GM20431 (cell line): ENCODE results near the gene LCN15.
"Not testable (repeated sequence)": the region's sequence is repeated elsewhere in the genome, so short reads cannot be mapped to it uniquely, and the experiment has no call there.

Experiments used
- in situ Hi-C: fragments of 300-500 bp; cut with MseI, MboI; formaldehyde crosslinking; loops from one replicate; pipeline ENCODE4 v1.15.0; 2020; ENCODE audit warnings: low sequenced_read_pairs; ENCODE audit not compliant: unreplicated experiment

LCN15 gene

DNA sequence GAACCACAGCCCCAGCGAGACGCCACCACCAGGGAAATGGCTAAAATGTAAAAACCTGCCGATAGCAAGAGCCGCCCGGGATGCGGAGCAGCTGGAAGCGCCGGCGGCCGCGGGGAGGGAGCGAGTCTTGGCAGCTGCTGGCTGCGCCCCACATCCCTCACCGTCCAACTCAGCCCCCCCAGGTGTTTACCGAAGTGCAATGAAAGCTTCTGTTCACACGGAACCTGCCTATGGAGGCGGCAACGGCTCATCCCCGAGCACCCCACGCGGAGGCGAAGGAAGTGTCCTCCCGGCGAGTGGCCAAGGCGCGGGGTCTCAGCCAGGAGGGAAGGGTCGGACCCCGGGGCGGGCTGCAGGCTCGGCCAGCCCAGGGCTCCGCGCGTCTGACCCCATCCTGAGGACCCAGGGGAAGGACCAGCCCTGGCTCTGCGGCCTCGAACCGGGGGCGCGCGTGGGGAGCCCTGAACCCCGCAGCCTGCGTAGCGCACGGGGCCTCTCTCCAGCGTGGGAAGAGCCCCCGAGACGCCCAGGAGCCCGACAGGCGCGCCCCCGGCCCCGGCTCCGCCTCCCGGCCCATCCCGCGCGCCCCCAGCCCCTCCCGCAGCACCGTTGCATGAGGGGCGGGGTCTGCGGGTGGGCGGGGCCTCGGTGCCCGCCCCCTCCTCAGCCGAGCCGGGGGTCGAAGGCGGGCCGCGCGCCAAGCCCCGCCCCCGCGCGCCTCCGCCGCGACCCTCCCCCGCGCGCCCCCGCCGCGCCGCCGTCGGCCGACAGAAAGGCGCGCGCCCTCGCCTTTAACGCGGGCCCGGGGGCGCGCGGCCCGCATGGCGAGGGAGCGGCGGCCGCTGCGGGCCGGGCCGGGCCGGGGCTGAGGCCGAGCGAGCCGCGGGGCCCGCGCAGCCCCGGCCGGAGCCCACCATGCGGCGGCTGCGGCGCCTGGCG is 52.3 kb downstream of the LCN15 start, which contains the start of gene DIPK1B:
Gene DIPK1B, plus strand, starts transcription at position 822 of the 939 bp plus-strand sequence. Its CDS starts 94 bp downstream, at position 916.
- in situ Hi-C loops: no loop called here

DNA sequence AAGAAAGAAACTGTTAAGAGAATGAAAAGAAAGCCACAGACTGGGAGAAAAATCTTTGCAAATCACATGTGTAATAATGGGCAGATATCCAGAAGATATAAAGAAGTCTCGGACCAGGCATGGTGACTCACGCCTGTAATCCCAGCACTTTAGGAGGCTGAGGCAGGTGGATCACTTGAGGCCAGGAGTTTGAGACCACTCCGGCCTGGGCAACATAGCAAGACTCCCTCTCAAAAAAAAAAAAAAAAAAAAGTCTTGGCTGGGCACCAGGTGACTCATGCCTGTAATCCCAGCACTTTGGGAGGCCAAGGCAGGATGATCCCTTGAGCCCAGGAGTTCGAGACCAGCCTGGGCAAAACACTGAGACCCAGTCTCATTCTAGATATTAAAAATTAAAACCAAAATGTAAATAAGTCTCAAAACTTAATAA is 53.1 kb downstream of the LCN15 start:
- in situ Hi-C loops: not testable (repeated sequence)

DNA sequence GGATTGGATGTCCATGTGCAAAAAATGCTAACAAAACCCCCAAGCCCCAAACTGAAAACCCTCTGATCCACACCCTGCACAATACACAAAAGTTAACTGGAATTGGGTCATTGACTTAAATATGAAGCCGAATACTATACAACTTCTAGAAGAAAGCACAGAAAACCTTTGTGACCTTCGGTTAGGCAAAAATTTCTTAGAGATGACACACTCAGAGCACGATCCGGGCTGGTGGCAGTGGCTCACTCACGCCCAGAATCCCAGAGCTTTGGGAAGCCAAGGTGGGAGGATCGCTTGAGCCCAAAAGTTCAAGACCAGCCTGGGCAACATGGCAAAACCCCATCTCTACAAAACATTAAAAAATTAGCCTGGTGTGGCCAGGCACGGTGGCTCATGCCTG is 53.8 kb downstream of the LCN15 start:
- in situ Hi-C loops: no loop called here
